Ramos (cell line): ENCODE data around the gene PPP1R15B.

Source experiments
- in situ Hi-C: fragments of 300-500 bp; cut with MboI; formaldehyde crosslinking; loops from one replicate; pipeline ENCODE4 v1.14.3; 2022; ENCODE audit warnings: low sequenced_read_pairs; ENCODE audit not compliant: unreplicated experiment

PPP1R15B gene

DNA sequence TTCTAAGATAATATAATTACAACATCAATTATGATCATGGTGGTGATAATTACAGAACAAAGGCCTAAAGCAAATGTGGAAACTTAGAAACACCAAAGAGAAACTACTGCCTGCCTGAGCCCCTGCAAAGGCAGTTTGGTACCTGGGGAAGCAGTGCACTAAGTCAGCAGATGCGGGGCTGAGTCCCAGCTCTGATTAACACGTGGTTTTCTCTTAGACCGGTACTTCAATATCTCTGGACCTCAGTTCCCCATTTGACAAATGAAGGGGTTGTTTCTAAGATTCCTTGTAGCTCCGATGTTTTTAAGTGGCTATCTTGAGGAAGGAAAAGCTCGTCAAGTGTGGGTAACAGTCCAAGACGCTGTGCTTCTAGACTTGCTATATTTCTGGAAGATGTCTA, 35.2 kb downstream of the PPP1R15B start:
- in situ Hi-C loops = no loop called here

DNA sequence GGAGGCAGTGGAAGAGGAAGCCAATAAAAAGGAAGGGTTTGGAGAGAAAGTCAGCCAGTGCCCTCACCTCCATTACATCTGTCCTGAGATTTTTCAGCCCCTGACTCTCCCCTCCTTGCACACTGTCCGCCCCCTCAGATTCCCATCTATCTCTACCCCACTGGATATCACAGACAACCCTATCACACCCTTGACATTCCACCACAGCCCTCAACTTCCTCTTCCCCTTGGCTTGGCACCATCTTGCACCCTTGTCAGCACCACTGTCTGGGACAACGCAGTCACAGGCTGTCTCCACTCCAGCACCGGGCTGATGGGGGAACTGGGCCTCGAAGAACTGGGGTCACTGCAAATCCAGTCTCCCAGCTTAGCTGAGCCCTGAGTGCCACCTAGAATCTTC, 37.7 kb downstream of the PPP1R15B start:
- in situ Hi-C loops = loop anchor here (25.0 kb wide), 1 partner anchor 512 kb away; the partner anchor contains the start of gene SNRPE

DNA sequence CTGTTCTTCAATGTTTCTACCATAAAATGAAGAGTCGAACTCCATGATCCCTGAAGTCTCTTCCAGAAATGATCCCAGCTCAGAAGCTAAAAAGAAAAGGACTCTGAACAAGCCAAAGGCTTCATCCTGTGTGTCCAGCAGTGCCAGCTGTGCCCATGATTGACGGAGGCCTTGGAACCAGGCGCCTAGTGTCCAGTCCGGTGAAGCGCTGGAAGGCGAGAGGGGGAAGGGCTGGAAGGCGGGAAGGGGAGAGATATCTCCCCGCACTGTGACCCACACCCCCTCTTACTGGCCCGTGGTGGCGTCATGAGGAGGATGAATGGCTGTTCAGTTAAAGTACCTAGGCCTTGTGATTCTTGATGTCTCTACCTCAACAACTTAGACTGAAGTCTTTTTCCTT, 41.4 kb downstream of the PPP1R15B start:
- in situ Hi-C loops = loop anchor here (25.0 kb wide), 1 partner anchor 508 kb away; the partner anchor contains the start of gene SNRPE

DNA sequence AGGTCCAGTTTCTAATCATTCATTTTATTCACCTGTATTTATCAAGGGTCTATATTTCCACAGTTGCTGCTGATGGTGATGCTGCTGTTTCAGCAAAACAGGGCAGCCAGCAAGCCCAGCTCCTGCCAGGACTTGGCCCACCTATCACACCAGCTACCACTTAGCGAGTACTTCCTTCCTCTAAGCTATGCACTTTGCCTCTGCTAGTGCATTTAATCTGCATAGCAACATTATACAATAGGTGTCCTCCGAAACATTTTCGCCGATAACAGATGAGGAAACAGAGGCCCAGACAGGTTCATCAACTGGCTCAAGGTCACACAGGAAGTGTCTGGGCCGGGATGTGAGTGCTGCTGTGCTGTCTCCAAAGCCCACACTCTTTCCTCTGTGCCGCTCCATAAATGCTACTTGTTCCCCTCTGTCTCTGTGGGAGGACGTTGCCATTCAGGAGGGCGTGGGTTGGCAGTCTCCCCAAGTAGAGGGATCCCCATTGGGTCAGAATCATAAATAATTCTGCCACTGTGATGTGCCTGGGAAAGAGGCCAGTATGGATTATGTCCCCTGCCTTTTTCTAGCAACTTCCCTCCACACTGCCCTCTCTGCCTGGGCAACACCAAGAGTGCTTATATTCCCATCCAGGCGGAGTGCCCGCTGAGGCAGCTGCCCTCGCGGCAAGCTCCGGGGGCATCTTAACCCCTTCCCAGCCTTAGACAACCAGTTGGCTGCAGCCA, 42.5 kb downstream of the PPP1R15B start:
- in situ Hi-C loops = loop anchor here (25.0 kb wide), 1 partner anchor 507 kb away; the partner anchor contains the start of gene SNRPE

DNA sequence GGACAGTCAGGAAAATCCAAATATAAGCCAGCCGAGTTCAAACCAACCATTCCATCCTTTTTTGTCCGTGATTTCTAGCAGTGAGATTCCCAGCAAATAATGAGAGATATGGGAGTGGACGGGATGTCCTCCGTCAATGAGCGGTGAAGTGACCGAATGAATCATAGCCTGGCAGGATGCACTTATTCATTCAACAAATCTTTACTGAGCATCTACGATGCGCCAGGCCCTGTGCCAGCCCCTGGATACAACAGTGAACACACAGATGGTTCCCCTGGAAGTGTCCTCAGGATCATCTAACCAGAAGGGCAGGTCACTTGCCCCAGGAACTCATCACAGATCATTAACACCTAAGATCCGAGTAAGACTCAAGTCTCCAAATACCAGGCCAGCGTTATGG, 43.7 kb downstream of the PPP1R15B start:
- in situ Hi-C loops = loop anchor here (25.0 kb wide), 1 partner anchor 506 kb away; the partner anchor contains the start of gene SNRPE

DNA sequence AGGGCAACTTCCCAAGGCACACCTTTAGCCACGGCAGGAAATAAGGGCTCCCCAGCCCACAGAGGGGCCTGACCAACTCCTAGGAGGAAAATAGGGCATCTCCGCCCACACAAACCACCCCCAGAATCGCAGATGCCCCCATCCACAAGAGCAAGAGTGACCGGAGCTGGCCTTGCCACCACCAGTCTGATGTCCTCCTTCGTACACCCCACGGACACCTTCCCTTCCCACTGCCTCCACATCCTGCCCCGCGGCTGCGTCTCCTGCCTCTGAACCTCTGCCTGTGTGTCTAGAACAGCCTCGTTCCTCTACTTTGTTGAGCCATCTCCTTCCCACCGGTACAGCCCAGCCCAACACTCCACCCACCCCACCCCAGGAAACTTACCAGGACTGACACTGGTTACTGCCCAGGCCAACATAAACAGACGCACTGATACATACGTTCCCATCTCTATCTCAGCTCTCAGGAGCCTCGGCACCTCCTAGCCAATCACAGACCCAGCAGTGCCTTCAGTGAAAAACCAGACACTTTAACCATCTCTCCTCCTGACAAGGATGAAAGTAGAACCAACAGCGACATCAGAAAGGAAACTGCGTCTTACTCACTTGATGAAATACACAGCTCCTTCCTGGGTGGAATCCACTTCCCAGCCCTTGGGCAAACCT, 44.3 kb downstream of the PPP1R15B start:
- in situ Hi-C loops = loop anchor here (25.0 kb wide), 1 partner anchor 505 kb away; the partner anchor contains the start of gene SNRPE

DNA sequence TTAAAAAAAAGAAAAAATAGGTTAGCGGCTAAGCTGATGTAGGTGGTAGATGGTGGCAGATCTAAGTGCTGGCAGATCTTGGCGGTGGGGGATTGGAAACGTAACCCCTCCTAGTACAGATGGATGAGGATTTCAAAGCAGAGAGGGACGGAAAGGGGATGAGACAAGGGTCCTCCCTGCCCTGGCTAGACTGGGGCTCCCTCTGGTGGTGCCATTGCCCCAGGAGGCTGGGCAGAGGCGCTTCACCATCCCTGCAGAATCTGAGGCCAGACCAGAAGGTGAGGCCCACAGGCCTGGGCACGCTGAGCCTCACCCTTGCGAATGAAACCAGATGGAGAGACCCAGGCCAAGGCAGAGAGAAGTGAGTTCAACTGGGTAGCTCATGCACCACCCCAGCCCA, 44.9 kb downstream of the PPP1R15B start:
- in situ Hi-C loops = loop anchor here (25.0 kb wide), 1 partner anchor 504 kb away; the partner anchor contains the start of gene SNRPE

DNA sequence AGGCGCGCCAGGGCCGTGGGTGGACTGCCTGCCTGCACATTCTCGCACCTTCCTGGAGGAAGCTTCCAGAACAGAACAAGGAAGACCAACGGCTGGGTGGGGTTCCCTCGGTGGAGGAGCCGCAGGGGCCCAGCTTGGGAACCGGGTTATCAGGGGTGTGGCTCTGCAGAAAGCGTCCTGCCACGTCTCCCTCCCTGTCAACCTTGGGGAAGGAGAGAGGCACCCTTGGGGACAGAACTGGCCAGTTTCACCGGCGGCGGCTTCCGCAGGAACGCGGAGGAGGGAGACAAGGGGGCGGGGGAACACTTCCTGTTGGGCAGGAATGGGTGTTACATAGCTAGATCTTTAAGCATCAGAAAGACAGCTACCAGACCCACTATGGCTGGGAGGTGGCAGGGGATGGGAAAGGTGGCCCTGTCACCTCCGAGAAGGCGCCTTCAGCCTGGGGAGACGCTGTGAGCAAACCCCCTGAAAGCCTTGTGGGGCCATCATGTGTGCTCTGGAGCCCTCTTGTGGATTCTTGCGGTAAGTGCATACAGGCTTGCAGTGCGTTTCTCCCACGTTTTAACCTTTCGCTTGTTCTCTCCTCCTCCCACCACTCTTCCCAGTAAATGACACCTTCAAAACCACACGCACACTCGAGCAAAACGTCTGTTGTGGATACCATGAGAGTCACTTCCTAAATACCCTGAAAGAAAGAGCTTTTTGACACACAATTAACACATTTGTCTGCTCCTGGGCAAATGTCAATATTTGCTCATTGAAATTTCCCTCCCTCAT, 48.1 kb downstream of the PPP1R15B start:
- in situ Hi-C loops = loop anchor here (5.0 to 25.0 kb wide), 3 partner anchors 106 to 501 kb away; partner anchors contain the start of genes REN and SNRPE

DNA sequence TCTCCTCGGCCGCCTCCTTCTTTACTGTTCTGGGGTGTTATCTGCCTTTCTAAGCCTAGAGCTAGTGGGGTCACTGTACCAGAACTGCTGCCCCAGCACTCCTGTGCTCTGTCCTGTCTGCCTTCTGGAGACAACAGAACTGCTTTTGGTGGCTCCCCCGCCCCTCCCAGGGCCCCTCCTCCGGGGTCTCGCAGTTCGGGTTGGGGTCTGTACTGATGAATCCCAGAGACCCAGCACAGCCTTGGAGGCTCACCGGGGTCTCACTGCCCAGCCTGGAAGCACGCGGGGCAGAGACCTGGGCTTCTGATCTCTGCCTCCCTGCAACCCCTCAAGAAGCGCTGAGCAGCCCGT, 48.7 kb downstream of the PPP1R15B start:
- in situ Hi-C loops = loop anchor here (5.0 to 25.0 kb wide), 3 partner anchors 106 to 501 kb away; partner anchors contain the start of genes REN and SNRPE

DNA sequence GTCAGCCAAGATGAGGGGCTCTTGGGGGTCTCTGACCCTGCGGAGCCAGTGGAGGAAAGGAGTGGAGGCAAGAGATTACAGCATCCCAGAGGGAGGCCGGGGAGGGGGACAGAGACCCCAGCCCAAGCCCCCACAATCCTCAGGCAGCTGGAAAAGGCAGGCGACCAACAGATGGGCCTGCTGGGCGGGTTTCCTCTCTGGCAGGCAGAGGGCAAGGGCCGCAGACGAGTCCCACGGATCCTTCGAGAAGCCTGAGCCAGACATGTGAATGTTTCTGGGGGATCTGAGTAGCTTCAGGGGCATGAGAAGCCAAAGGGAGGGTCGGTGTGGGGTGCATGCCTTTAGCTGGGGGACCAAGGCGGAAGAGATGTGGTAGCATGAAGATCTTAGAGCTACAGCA, 49.8 kb downstream of the PPP1R15B start:
- in situ Hi-C loops = loop anchor here (5.0 to 25.0 kb wide), 3 partner anchors 104 to 499 kb away; partner anchors contain the start of genes REN and SNRPE

DNA sequence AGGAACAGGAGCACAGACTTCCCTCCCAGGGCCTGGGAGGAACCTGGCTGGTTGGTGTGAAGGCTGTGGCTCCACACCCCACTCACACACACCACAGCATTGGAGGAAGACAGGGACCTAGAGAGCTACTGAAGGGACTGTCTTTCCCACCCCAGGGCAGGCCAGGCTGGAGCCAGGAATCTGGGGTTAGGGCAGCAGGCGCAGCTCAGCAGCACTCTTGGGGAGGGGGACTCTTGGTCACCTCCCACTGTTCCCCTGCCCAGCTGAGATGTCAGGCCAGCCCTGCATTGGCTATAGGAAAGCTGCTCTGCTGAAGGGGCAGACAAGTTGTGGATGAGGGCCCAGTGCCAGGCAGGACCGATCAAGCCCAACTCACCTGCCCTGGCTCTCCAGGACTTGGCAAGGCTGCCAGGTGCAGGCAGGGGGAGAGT, 50.3 kb downstream of the PPP1R15B start:
- in situ Hi-C loops = loop anchor here (5.0 to 25.0 kb wide), 3 partner anchors 104 to 499 kb away; partner anchors contain the start of genes REN and SNRPE

DNA sequence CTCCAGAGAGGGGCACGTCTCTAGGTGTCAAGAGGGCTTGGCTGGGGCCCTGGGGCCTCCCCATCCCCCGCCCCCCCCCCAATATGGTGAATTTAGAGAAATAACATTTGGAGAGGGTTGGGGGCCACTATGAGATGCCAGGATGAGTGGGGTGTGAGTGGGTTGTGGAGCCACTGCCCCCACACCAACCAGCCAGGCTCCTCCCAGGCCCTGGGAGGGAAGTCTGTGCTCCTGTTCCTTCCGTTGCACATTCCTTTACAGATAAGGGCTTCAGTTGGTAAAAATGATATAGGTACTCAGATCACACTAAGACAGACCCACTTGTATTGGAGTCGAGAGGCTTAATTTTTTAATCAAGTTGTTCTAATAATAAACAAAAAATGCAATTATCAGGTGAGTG, 51.3 kb downstream of the PPP1R15B start:
- in situ Hi-C loops = loop anchor here (5.0 to 25.0 kb wide), 3 partner anchors 103 to 498 kb away; partner anchors contain the start of genes REN and SNRPE

DNA sequence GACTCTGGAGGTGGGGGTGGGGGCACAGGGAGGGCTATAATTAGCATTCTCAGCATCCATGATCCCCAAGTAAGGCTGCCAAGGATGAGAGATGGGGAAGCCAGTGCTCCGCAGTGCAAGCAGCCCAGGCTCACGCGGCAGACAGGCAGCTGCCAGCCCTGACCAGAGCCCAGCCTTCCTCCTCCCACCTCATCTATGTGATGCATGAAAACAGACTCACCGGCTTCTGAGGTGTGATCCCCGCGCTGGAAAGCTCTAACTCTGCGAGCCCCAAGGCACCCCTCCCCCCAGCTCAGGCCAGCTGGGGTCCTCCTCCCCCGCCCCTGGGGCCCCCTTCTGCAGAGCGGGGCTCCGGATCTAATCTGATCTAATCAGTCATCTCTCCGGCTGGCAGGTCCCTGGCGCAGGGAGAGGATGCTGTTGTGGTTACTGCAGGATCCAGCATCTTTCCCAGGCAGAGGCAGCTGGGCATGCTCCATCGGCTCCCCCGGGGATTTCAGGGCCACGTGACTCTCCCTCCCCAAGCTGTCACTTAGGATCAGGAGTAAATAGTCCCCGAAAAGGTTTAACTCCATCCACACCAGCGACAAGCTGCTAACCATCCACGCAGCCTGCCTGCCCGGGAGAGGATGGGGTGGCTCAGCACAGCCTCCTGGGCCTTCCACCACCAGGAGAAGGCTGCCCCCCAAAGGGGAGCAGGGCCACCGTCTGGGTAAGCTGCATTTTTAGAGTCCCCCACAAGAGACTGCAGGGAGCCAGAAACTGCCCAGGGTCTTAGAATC, 52.0 kb downstream of the PPP1R15B start, which contains the start of gene PLEKHA6:
Gene PLEKHA6, minus strand, starts transcription at position 456 of the 782 bp plus-strand sequence. CDS start 86,202 bp downstream, outside the sequence.
- in situ Hi-C loops = loop anchor here (5.0 to 25.0 kb wide), 3 partner anchors 102 to 497 kb away; partner anchors contain the start of genes REN and SNRPE

DNA sequence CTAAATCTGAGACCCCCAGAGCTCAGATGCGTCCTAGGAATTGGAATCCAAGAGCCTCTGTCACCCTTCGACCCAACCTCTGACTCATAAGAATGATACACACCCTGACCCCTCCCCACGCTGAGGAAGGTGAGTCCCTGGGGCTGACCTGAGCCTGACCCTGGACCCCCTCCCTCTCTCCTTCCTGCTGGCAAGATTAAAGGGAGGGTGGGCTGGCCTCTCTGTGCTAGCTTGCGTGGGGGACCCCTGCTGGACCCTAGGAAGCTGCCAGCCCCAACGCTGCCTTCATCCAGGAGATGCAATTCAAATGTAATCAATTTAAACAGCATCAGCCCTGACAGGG, 52.5 kb downstream of the PPP1R15B start:
- in situ Hi-C loops = loop anchor here (25.0 kb wide), 1 partner anchor 497 kb away; the partner anchor contains the start of gene SNRPE

DNA sequence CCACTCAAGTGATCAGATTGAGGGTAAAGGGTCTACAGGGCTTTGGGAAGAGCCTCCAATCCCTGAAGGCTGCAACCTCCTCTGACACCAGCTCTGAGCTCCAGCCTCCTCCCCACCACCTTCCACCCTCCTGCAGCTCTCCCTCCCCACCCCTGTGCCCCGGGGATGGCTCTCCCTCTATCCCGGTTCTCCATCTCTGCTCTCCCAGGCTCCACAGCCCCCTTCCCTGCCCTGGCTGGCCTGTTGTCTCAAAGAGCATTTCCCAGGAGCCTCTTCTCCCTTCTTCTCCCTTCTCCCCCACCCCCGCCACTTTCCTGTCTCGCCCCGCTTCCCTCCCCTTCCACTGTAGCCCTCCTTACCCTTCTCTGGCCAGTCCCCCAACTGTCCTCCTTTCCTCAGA, 53.0 kb downstream of the PPP1R15B start:
- in situ Hi-C loops = loop anchor here (25.0 kb wide), 1 partner anchor 496 kb away; the partner anchor contains the start of gene SNRPE

DNA sequence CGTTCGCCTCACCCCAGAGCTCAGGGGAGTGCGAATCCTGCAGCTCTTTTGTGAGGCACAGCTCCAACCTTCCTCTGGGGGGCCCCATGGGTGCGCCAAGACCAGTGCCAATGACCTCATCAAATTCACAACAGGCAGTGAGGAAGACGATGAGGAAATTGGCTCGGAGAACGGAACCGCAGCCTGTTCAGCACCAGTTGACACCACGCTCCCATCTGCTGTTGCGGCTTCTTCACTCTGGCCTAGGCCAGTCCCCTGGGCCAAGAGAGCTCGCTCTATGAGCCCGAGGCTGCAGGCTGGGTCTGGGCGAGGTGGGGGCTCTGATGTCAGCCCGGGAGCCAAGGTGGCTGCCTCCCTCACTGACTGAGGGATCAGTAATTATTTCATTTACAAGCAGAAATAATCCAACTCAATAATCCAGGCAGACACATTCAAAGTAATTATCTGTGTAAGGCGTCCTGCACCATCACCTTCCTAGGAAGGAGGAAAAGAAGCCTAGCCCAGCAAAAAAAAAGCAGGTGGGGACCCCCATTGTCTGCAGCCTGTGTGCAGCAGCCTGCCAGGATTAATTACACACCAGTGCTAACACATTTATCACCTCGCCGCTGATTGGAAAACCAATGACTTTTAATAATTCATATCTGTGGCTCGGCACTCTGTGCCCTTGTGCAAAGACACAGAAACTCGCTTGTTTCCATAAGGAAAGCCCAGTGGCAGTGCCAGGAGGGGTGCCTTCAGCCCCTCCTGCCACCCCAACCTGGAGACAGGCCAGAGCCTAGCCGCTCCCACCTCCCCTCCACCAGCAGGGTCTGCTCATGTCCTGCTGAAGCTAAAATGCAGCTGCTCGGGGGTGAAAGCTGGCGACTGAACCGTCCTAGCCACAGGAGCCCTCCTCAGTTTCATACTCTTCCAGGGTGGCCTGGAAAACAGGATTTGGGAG, 53.8 kb downstream of the PPP1R15B start:
- in situ Hi-C loops = loop anchor here (25.0 kb wide), 1 partner anchor 496 kb away; the partner anchor contains the start of gene SNRPE

DNA sequence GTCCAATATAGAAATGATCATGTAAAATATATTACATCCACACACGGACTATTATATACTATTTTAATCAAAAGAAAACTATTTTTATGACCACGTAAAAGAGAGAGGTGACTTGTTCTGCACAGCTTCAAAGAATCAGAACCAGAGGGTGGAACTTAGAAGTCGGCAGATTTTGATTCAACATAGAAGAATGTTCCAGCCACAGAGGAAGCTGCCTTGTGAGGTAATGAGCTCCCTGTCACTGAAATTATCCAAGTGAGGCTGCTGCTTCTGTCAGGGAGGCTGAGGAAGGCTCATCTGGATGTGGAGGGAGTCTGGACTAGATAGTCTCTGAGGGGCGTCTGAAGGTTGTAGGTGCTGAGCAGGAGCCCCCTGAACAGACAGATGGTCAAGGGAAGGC, 54.6 kb downstream of the PPP1R15B start:
- in situ Hi-C loops = loop anchor here (25.0 kb wide), 1 partner anchor 495 kb away; the partner anchor contains the start of gene SNRPE

DNA sequence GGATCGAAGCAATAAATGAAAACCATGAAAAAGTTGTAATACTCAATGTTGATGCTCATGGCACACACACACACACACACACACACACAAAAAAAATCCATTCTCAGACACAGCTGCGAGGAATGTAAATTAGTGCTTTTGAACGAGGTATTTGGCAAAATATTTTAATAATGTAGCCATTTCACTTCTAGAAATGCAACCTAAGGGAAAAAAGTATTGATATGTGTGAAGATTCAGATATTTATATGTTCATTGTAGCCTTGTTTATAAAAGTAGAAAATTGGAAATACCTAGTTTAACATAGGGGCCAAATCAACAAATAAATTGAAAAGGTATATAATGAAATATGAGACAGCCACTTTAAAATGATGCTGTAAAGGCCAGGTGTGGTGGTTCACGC, 55.7 kb downstream of the PPP1R15B start:
- in situ Hi-C loops = loop anchor here (25.0 kb wide), 1 partner anchor 494 kb away; the partner anchor contains the start of gene SNRPE
